Activated naive CD4-positive, alpha-beta T cell treated with anti-CD3 and anti-CD28 coated beads, Interleukin-2, amount 10 ng/mL, durations not matched to agents 7 days and 5 days (primary cell): Measurements from ENCODE around the gene RTTN.

Experiments
- CTCF ChIA-PET: fragments of 350-600 bp; sonication (Branson Sonifier 250); formaldehyde crosslinking; loops from one replicate; lab custom pipeline; 2021; ENCODE audit warnings: antibody characterized with exemption; lab: Charles Lee
- DNase-seq: peaks from one replicate; pipeline ENCODE4 v3.0.0-alpha.2; 2020
- H3K27ac Mint-ChIP-seq: one replicate; pipeline ENCODE4 v1.8.0; 2021; ENCODE audit warnings: mild to moderate bottlenecking, moderate library complexity, mixed read lengths
- H3K27me3 Mint-ChIP-seq: one replicate; pipeline ENCODE4 v1.8.0; 2021; ENCODE audit warnings: mild to moderate bottlenecking, mixed read lengths
- H3K36me3 Mint-ChIP-seq: one replicate; pipeline ENCODE4 v1.8.0; 2021; ENCODE audit warnings: mixed read lengths
- H3K4me1 Mint-ChIP-seq: one replicate; pipeline ENCODE4 v1.8.0; 2021; ENCODE audit warnings: mixed read lengths
- H3K4me3 Mint-ChIP-seq: one replicate; pipeline ENCODE4 v1.8.0; 2021; ENCODE audit warnings: mild to moderate bottlenecking, moderate library complexity, mixed read lengths
- H3K9me3 Mint-ChIP-seq: one replicate; pipeline ENCODE4 v1.8.0; 2021; ENCODE audit warnings: mixed read lengths

The RTTN gene

DNA sequence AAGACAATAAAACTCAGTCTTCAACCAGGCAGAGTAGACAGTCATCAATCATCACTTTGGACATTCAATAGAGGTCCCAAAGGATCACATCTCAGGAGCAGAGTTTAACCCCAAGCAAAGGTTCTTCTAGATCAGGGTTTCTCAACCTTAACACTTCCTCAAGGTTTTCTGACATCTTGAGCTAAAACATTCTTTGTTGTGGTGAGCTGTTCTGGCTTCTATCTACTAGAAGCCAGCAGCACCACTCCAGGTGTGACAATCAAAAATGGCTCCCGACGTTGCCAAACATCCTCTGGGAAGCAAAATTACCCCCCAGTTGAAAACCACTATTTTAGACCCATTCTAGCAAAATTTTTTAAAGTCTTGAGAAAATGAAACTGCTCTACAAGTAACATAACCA lies 22.0 kb downstream of the RTTN start:
- CTCF ChIA-PET, result interaction anchor here (1.1 kb wide), 1 partner anchor 13 kb away, joined by 3 read pairs; no protein-coding TSS in a partner anchor
- peaks cover 37% of the 10 kb centered on the region for H3K36me3 Mint-ChIP-seq

DNA sequence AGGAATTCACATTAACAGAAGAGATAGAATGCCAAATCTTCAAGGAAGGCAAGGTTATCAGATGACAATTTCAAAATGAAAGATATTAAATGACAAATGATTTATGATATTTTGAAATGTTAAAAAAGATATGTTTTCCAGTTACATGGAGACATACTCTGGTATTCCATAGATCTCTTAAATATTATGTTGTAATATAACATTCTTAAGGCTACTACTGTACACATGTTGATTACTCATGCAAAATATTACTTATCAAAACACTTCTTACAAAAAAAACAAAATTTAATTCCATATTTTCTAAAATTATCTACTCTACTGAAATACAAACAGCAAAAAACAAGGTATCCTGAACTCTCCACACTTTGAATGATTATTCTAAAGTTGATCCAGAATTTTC lies 22.9 kb downstream of the RTTN start:
- CTCF ChIA-PET, result no interaction called here
- no peak overlapping the region for H3K4me3 Mint-ChIP-seq
- H3K27me3 Mint-ChIP-seq, result no peaks in the 10 kb centered on the region
- DNase-seq, result no peak
- no peaks in the 10 kb centered on the region for H3K9me3 Mint-ChIP-seq
- H3K27ac Mint-ChIP-seq, result no peak overlapping the region
- H3K36me3 Mint-ChIP-seq, result peaks cover 40% of the 10 kb centered on the region
- H3K4me1 Mint-ChIP-seq, result peaks cover 6% of the 10 kb centered on the region

More for the DNA sequence above, 22.0 kb downstream of the RTTN start:
- H3K9me3 Mint-ChIP-seq, result no peaks in the 10 kb centered on the region
- no peak overlapping the region for H3K4me3 Mint-ChIP-seq
- H3K27ac Mint-ChIP-seq, result no peak overlapping the region
- H3K4me1 Mint-ChIP-seq, result peaks cover 6% of the 10 kb centered on the region
- DNase-seq, result no peak
- no peaks in the 10 kb centered on the region for H3K27me3 Mint-ChIP-seq

DNA sequence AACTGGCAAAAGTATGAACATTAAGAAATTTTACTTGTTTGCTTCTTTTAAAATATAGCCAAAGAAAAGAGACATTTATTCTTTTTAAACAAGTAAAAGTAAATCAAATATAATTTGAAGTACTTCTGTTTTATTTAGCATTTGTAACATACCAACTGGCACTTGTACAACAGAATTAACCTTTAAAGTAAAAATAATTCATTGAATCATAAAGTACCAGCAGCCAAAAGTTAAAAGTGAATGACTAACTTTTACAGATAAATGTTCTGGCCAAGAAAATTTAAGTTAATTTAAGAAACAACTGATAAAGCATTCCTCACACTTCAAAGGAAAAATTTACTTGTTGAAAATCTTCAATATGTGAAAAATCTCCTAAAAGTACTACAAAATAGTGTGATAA lies 23.8 kb downstream of the RTTN start:
- Mint-ChIP-seq H3K36me3 (peaks cover 39% of the 10 kb centered on the region), H3K4me3 (no peak overlapping the region), H3K27ac (no peak overlapping the region), H3K9me3 (no peaks in the 10 kb centered on the region), H3K4me1 (peaks cover 6% of the 10 kb centered on the region), H3K27me3 (no peaks in the 10 kb centered on the region)
- no peak for DNase-seq
- CTCF ChIA-PET, result no interaction called here

DNA sequence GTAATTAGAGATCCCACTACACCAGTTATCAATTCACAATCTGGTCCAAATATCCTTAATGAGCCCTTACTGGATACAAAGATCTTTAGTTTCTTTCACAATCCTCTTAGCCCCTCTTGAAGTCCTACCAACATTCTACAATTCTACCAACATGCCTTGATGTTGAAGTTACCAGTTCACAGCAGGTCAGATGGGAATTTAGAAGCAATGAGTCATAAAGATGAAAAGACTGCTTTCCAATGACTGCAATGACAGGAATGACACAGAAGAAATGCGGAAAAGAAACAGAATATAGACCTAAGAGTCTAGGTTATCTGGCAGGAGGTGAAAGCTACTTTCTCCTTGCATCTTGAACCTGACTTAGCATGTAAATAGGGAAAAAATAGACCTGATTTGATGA lies 24.5 kb downstream of the RTTN start:
- peaks cover 6% of the 10 kb centered on the region for H3K4me1 Mint-ChIP-seq
- no peak for DNase-seq
- peaks cover 34% of the 10 kb centered on the region for H3K36me3 Mint-ChIP-seq
- CTCF ChIA-PET, result interaction anchor here (1.5 kb wide), 1 partner anchor 14 kb away, joined by 4 read pairs; no protein-coding TSS in a partner anchor
- no peak overlapping the region for H3K27ac Mint-ChIP-seq
- H3K27me3 Mint-ChIP-seq, result no peaks in the 10 kb centered on the region
- no peaks in the 10 kb centered on the region for H3K9me3 Mint-ChIP-seq
- no peak overlapping the region for H3K4me3 Mint-ChIP-seq

DNA sequence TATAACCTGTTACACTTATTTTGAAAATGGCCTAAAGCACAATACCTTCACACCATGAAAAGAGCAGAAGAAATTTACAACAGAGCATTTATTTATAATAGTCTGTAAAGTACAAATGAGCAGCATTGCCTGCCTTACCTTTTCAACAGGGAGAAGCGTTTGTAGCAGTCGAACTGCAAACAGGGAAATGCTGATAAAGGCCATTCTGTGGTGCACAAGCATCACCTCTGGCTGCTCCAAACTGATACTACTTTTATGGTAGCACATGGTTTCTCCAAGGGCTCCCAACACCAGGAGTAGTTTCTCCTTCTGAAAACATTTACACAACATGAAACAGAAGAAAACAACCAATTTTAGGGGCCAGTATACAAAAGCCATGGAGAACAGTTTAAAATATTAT lies 28.9 kb downstream of the RTTN start:
- Mint-ChIP-seq H3K4me1 (no peaks in the 10 kb centered on the region), H3K4me3 (no peak overlapping the region), H3K36me3 (peaks cover 12% of the 10 kb centered on the region), H3K27me3 (no peaks in the 10 kb centered on the region), H3K27ac (no peak overlapping the region), H3K9me3 (no peaks in the 10 kb centered on the region)
- DNase-seq, result no peak
- CTCF ChIA-PET, result no interaction called here

DNA sequence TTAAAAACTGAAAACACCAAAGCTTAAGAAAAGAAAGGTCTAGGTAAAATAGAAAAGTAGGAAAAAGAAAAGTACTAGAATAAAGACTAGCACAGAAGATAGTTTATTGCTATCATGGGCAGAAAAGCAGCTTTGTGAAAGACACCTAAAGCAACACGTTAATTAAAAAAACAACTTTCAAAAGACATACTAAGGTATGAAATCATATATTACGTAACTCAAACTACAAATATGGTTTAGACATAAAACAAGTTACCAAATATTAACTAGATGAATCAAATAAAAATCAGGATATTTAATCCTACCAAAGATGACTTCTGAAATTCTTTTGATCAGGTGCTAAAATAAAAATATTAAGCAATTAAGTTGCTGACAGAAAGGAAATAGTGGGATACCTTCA lies 30.3 kb downstream of the RTTN start:
- Mint-ChIP-seq H3K27ac (no peak overlapping the region), H3K4me3 (no peak overlapping the region), H3K36me3 (peaks cover 6% of the 10 kb centered on the region), H3K27me3 (no peaks in the 10 kb centered on the region), H3K9me3 (no peaks in the 10 kb centered on the region), H3K4me1 (no peaks in the 10 kb centered on the region)
- no peak for DNase-seq
- CTCF ChIA-PET, result interaction anchor here (0.6 kb wide), 1 partner anchor 844 kb away, joined by 4 read pairs; no protein-coding TSS in a partner anchor

DNA sequence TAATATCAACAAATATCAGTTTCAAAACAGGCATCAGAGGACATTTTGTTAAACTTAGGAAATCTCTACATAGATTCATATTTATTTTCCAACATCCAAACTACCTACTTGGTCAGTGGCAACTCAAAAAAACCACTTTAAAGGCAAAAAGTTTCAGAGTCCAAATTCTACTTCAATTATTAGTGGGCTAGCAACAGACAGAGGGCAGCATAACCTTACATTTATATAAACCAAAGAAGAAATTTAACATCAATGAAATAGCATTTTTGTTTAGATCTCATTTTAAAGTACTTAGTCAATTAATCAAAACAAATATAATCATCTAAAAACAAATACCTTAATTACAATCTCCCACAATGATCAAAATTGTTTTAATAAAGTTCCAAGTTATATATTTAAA lies 33.3 kb downstream of the RTTN start:
- Mint-ChIP-seq H3K27ac (no peak overlapping the region), H3K4me1 (no peaks in the 10 kb centered on the region), H3K9me3 (no peaks in the 10 kb centered on the region), H3K4me3 (no peak overlapping the region), H3K36me3 (peaks cover 2% of the 10 kb centered on the region), H3K27me3 (no peaks in the 10 kb centered on the region)
- CTCF ChIA-PET, result interaction anchor here (1.4 kb wide), 1 partner anchor 262 kb away, joined by 5 read pairs; no protein-coding TSS in a partner anchor
- DNase-seq, result no peak

DNA sequence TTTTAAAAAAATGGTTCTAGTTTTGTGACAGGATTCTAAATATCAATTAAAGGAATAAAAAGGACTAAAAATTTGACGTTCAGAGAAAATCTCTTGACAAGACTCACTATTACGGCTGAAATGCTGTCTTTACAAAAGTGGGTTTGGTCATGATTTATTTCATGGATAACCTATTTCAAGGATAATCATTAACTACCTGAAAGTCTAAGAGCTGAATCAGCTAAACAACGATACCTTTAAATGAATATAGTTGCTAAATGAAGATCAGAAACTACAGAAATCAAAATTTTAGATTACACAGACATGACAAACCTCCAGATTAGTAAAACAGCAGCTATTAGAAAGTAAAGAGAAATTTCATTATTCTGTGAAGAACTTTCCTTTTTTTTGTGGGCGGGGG lies 35.7 kb downstream of the RTTN start:
- Mint-ChIP-seq H3K27me3 (no peaks in the 10 kb centered on the region), H3K4me3 (no peak overlapping the region), H3K27ac (no peak overlapping the region), H3K4me1 (no peaks in the 10 kb centered on the region), H3K9me3 (no peaks in the 10 kb centered on the region), H3K36me3 (peaks cover 8% of the 10 kb centered on the region)
- no peak for DNase-seq
- CTCF ChIA-PET, result interaction anchor here (1.2 kb wide), 1 partner anchor 26 kb away, joined by 3 read pairs; no protein-coding TSS in a partner anchor

DNA sequence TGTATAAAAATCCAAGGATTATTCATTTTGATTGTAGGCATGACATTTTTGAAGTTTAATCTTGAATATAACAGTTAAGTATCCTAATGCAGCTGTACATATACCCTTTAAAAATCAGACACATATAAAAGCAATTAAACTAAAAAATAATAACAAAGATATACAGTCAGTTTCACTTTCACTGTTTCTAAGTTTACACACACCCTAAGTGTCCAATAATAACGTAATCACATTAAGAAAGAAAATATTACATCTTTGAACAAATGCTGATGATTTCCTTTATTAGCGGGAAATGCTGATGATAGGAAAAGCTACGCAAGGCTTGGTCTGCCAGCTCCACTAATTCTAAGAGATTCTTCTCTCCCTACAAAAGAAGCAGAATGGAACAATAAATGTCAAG lies 38.8 kb downstream of the RTTN start:
- Mint-ChIP-seq H3K4me1 (no peaks in the 10 kb centered on the region), H3K27ac (no peak overlapping the region), H3K4me3 (no peak overlapping the region), H3K9me3 (peaks cover 4% of the 10 kb centered on the region), H3K36me3 (peaks cover 24% of the 10 kb centered on the region), H3K27me3 (no peaks in the 10 kb centered on the region)
- CTCF ChIA-PET, result interaction anchor here (1.3 kb wide), 1 partner anchor 29 kb away, joined by 5 read pairs; no protein-coding TSS in a partner anchor
- no peak for DNase-seq

DNA sequence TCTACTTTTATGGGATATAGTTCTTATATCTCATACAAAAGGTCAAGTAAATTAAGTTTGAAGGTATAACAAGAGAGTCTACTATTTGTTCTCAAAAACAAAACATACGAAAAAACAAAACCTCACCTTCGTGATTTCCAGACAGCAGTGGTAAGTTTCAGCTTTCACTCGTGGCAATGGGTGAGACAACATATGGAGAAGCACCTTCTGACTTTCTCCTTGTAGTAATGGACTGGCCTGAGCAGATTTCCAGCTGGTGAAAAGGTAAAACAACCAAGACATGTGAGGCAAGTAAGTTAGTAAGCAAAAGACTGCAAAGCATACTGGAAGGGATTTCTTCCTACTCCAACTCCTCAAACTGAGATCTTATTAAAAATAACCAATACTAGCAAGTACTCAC lies 39.6 kb downstream of the RTTN start:
- H3K36me3 Mint-ChIP-seq, result peaks cover 31% of the 10 kb centered on the region
- peaks cover 4% of the 10 kb centered on the region for H3K9me3 Mint-ChIP-seq
- no peak for DNase-seq
- H3K4me3 Mint-ChIP-seq, result no peak overlapping the region
- no peak overlapping the region for H3K27ac Mint-ChIP-seq
- H3K4me1 Mint-ChIP-seq, result no peaks in the 10 kb centered on the region
- no peaks in the 10 kb centered on the region for H3K27me3 Mint-ChIP-seq
- CTCF ChIA-PET, result no interaction called here

DNA sequence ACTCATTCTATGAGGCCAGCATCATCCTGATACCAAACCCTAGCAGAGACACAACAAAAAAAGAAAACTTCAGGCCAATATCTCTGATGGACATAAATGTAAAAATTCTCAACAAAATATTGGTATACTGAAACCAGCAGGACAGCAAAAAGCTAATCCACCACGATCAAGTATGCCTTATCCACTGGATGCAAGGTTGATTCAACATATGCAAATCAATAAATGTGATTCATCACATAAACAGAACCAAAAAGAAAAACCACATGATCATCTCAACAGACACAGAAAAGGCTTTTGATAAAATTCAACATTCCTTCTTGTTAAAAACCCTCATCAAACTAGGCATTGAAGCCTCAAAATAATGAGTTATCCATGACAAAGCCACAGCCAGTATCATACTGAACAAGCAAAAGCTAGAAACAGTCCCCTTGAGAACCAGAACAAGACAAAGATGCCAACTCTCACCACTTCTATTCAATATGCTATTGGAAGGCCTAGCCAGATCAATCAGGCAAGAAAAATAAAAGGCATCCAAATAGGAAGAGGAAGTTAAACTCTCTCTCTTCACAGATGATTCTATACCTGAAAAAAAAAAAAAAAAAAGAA lies 45.3 kb downstream of the RTTN start:
- H3K4me3 Mint-ChIP-seq, result no peak overlapping the region
- H3K36me3 Mint-ChIP-seq, result peaks cover 66% of the 10 kb centered on the region
- no peak for DNase-seq
- peaks cover 4% of the 10 kb centered on the region for H3K9me3 Mint-ChIP-seq
- H3K4me1 Mint-ChIP-seq, result peaks cover 4% of the 10 kb centered on the region
- H3K27ac Mint-ChIP-seq, result no peak overlapping the region
- CTCF ChIA-PET, result no interaction called here
- H3K27me3 Mint-ChIP-seq, result no peaks in the 10 kb centered on the region

DNA sequence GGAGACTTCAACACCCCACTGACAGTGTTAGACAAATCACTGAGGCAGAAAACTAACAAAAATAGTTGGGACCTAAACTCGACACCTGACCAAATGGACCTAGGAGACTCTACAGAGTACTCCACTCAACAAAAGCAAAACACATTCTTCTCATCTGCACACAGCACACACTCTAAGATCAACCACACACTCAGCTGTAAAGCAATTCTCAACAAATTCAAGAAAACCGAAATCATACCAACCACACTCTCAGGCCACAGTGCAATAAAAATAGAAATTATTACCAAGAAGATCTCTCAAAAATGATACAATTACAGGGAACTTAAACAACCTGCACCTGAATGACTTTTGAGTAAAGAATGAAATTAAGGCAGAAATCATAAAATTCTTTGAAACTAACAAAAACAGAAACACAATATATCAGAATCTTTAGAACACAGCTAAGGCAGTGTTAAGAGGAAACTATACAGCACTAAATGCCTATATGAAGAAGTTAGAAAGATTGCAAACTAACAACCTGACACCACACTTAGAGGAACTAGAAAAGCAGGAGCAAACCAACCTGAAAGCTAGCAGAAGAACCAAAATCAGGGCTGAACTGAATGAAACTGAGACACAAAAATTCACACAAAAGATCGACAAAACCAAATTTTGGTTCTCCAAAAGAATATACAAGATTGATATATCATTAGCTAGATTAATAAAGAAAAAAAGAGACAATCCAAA lies 46.3 kb downstream of the RTTN start:
- Mint-ChIP-seq H3K36me3 (peaks cover 67% of the 10 kb centered on the region), H3K27ac (no peak overlapping the region), H3K4me3 (no peak overlapping the region), H3K9me3 (peaks cover 4% of the 10 kb centered on the region), H3K27me3 (no peaks in the 10 kb centered on the region), H3K4me1 (peaks cover 4% of the 10 kb centered on the region)
- CTCF ChIA-PET, result no interaction called here
- no peak for DNase-seq

DNA sequence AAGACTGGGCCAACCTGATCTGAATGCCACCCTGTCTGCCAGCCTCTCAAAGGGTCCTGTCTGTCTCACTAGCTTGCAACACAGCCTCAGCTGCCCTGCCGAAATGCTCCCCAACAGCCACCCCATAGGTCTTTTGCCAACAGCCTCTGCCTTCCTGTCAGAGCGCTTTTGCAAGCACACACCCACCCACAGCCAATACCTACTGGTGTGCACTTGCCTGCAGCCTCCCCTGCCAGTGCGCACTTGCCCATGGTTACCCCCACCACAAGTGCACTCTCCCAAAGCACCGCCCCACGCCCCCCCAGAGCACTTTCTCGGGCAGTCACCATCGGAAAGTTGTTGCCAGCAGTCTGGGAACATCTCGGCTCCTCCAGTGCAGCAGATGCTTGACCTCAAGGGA lies 48.6 kb downstream of the RTTN start:
- Mint-ChIP-seq H3K4me1 (peaks cover 6% of the 10 kb centered on the region), H3K4me3 (no peak overlapping the region), H3K9me3 (no peaks in the 10 kb centered on the region), H3K27me3 (no peaks in the 10 kb centered on the region), H3K27ac (no peak overlapping the region), H3K36me3 (peaks cover 54% of the 10 kb centered on the region)
- no peak for DNase-seq
- CTCF ChIA-PET, result interaction anchor here (0.8 kb wide), 1 partner anchor 38 kb away, joined by 3 read pairs; no protein-coding TSS in a partner anchor

DNA sequence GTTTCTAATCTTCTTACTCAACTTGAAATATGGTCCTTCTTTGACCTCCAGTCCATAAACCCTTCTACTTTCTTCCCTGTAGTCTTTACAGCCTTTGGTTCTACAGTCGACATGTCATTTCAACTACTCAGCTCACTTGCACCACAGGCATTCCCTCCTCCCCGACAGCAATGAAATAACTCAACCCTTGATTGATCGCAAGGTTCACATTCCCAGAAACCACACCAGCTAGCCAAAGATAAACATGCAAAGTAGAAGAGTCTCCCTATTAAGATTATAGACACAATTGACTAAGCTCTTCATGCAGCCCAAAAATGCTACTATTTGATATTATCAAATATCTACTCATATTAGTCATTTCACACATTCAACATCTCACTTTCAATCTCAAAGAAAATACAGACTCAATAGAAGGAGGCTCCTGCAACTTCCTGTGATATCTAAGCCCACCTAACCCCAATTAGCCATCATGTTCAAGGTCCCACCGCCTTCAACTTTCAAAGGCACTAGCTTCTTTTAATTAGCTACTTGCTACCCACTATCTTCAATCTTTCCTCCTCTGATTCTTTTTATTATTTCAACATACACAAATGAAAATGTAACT lies 50.8 kb downstream of the RTTN start:
- H3K36me3 Mint-ChIP-seq, result peaks cover 37% of the 10 kb centered on the region

More for the DNA sequence above, 50.8 kb downstream of the RTTN start:
- CTCF ChIA-PET, result interaction anchor here (0.6 kb wide), 1 partner anchor 300 kb away, joined by 3 read pairs; no protein-coding TSS in a partner anchor
- H3K27ac Mint-ChIP-seq, result no peak overlapping the region
- no peaks in the 10 kb centered on the region for H3K9me3 Mint-ChIP-seq
- peaks cover 8% of the 10 kb centered on the region for H3K4me1 Mint-ChIP-seq
- H3K4me3 Mint-ChIP-seq, result no peak overlapping the region
- DNase-seq, result no peak
- H3K27me3 Mint-ChIP-seq, result no peaks in the 10 kb centered on the region
